Prostate gland (tissue), 2 donors: ENCODE measurements around the gene PRRG2.

Source experiments
- POLR2A ChIP-seq: fragments of 450-650 bp; IDR thresholded peaks from one replicate; pipeline ENCODE4 v1.6.1; 2016; ENCODE audit warnings: antibody characterized with exemption, mild to moderate bottlenecking
- TF ChIP-seq, protein P1 (sequence below), 4 experiments: fragments of 200-600 bp in 2 of 4; fragments of 450-650 bp in 2 of 4; sonication (generic) in 2 of 4; IDR thresholded peaks; 1 replicate in 3 of 4; 2 replicates in 1 of 4; pipeline ENCODE4 v1.5.1; 2016 to 2019; ENCODE audit warnings: antibody characterized with exemption in 4 of 4, mild to moderate bottlenecking in 2 of 4, moderate library complexity in 2 of 4

DNA sequence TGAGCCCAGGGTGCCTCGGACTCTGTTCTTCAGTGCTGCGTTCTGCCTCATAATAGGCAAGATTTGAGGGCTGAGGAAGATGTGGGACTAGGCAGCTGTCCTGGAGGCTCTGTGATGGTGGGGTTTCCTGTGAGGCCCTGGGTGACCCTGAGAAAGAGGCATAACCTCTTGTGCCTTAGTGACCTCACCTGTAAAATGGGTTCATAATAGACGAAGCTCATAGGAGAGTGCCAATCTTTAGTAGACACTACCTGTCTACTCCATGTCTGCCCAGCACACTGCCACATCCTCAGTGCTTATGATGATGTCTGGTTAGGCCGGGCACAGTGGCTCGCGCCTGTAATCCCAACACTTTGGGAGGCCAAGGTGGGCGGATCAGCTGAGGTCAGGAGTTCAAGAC, 35.4 kb downstream of the PRRG2 start:
- TF ChIP-seq, protein P1, sequence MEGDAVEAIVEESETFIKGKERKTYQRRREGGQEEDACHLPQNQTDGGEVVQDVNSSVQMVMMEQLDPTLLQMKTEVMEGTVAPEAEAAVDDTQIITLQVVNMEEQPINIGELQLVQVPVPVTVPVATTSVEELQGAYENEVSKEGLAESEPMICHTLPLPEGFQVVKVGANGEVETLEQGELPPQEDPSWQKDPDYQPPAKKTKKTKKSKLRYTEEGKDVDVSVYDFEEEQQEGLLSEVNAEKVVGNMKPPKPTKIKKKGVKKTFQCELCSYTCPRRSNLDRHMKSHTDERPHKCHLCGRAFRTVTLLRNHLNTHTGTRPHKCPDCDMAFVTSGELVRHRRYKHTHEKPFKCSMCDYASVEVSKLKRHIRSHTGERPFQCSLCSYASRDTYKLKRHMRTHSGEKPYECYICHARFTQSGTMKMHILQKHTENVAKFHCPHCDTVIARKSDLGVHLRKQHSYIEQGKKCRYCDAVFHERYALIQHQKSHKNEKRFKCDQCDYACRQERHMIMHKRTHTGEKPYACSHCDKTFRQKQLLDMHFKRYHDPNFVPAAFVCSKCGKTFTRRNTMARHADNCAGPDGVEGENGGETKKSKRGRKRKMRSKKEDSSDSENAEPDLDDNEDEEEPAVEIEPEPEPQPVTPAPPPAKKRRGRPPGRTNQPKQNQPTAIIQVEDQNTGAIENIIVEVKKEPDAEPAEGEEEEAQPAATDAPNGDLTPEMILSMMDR (IDR thresholded peaks at IDR 0.05), result no peak
- no peak for TF ChIP-seq POLR2A
